ENCODE results near the gene FAM124A.
"Not testable (repeated sequence)": the region's sequence is repeated elsewhere in the genome, so short reads cannot be mapped to it uniquely, and the experiment has no call there.

FAM124A gene

DNA sequence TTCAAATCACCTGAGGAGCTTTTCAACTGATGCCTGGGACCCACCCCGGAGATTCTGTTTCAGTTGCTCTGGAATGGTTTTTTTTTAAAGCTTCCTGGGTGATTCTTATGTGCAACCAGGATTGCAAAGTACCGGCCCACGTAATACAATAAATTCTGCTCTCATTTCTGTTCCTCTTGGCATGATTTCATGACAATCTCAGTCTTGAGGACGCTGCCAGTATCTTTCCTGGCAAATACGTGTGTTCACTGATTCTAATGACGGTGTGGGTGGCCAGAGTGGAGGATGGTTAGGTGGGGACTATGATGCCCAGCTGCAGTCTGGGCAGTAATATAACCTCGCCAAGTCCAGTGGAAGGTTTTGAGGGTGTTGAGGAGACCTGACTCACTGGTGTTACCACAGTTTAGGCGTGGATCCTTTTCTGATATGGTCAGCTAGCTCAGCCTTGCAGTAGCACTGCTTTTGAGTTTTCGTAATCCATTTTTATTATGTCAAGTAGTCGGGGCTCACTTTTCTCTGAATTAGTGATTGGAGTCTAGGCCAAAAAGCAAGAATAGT is 49.4 kb downstream of the FAM124A start:
- DNase-seq, result no peak

DNA sequence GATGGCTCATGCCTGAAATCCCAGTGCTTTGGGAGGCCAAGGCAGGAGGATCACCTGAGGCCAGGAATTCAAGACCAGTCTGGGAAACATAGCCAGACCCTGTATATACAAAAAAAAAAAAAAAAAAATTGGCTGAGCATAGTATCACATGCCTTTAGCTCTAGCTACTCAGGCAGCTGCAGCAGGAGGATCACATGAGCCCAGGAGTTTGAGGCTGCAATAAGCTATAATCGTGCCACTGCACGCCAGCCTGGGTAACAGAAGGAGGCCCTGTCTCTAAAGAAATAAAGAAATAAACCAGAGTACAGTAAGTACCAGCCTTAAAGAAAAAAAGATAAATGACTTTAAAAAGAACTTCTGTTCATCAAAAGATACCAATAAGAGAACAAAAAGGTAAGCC is 52.9 kb downstream of the FAM124A start:
- DNase-seq, result no peak

DNA sequence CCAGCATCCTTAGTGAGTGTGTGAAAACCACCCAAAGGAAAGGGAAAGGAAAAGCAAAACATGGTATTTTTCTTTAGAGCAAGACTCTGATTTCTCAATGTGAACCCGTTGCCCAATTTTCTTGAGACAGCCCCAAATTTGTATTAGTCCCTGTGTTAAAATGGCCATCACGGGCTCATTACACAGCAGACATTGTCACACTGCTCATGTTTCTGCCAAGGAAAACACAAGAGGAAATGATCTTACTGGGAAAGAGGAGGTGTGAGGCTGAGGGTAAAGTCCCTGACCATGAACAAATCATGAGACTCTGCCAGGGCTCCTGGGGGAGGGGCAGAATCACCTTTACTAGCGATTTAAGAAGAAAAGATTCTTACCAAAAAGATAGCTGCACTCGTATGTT is 54.4 kb downstream of the FAM124A start:
- no peak for DNase-seq

DNA sequence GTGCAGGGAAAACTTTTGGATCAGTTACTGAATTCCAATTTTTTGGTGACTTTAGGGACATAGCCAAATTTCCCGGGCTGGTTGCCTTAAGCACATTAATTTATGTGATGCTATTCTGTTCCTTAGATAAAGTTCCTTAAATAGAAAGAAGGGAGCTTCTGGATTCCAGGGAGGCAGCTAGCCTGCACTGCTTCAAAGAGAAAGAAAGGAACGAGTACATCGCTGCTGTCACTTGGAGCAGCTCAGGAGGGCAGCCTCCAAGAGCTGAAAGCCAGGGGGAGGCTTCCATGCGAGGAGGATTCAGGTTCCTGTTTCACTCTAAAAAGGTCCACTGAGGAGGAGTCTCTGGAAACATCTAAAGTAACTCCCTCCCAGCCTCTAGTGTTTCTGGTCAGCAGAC is 55.7 kb downstream of the FAM124A start:
- no peak for DNase-seq

DNA sequence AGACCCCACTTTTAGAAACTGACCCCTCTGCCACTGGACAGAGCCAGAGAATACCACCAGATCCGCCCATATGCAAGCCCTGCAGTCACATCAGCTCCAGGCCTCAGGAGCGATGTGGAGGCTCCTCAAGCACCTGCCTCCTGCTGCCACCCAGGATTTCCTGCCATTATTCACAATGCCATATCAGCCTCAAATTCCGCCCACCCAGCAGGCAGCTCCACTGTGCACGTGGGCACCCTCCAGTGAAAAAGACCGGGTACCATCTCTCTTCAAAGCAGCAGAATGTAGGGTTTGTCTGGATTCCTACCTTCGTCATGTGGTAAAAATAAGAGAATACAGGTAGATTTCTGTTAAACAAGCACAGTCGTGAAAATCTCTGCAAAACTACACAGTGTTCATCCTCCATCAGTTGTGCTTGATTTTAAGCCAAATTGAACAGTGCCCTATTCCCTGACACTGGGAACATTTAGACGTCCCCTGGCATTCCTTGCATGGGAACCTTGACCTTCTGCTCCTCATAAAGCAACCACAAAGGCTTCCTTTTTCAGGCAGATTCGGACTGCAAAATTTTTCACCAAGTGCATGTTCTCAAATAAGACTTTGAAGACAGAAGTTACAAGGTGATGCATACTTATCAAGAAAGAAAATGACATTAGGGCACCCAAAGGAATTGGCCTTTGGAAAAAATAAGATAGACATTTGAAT is 56.4 kb downstream of the FAM124A start:
- no peak for DNase-seq

DNA sequence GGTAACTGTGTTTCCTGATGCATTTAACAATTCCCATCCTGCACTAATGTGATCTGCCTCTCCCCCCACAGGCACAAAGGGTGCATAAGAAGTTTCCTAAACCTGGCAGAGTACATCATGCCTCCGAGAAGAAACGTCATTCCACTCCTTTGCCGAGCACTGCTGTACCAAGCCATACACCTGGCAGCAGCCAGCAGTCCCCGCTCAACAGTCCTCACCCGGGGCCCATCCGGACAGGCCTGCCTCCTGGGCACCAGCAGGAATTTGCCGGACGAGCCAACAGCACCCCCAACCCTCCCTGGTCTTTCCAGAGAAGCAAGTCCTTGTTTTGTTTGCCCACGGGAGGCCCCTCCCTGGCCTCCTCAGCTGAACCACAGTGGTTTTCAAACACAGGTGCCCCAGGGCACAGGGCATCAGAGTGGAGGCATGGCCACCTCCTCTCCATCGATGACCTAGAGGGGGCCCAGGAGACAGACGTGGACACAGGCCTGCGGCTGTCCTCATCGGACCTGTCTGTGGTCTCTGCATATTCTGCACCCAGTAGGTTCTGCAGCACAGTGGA is 58.3 kb downstream of the FAM124A start:
- DNase-seq, result no peak

DNA sequence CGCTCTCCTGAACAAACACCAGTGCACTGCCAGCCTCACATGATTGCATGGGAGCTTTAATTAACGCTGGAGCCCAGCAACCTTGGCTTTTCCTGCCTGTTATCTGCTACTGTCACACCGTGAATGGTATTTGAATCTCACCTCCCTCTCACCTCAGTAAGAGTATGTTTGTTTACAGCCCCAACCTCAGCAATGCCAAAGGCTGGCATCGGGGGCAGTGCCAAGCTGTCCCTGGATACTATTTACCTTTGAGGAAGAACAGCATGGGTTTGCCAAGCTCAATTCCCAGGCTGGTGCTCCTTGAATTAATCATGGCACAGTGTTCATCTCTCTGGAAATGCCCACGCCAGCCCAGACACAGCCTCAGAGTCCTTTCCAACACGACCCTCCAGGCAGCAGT is 60.1 kb downstream of the FAM124A start:
- DNase-seq, result peak; percentile 18

DNA sequence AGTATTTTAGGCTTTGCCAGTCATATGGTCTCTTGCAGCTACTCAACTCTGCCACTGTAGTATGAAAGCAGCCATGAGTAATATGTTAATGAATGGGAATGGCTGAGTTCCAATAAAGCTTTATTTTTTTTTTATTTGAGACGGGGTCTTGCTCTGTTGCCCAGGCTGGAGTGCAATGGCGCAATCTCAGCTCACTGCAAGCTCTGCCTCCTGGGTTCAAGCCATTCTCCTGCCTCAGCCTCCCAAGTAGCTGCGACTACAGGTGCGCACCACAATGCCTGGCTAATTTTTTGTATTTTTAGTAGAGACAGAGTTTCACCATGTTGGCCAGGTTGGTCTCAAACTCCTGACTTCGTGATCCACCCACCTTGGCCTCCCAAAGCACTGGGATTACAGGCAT is 60.7 kb downstream of the FAM124A start:
- DNase-seq, result not testable (repeated sequence)

DNA sequence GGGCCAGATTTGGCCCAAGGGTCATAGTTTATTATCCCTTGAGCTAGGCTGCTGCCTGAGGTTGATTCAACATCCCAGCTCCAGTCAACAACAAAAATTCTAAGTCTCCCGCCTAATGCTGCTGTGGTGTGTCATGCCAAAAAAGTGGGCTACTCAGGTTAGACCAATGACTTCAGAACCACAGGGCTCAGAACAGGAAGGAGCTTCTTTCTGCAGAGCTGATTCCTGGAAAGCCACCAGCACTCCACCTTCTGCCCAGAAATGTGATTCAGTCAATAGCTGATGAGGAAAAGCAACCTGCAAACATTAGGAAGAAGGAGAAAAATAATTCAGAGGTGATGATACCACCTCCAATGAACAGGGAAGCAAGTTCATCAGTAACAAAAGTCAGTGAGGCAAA is 61.2 kb downstream of the FAM124A start:
- no peak for DNase-seq

DNA sequence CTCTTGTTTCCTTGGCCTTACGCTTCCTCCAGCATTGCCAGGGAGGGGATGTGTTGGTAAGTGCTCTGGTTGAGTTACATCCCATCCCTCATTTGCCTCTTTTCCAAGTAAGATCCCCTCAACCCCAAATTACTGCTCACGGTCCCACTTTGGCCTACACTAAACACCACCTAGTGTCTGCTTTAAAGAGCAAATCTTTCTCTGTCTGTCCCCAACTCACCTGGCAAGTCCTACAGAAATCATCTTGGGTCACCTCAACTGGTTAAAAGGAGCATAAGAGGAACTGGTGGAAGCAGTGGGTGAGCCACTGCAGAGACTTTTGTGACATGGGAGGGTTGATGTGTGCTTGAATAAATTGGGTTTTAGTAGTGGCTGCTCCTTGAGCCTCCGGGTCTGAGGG is 62.1 kb downstream of the FAM124A start:
- DNase-seq, result no peak

DNA sequence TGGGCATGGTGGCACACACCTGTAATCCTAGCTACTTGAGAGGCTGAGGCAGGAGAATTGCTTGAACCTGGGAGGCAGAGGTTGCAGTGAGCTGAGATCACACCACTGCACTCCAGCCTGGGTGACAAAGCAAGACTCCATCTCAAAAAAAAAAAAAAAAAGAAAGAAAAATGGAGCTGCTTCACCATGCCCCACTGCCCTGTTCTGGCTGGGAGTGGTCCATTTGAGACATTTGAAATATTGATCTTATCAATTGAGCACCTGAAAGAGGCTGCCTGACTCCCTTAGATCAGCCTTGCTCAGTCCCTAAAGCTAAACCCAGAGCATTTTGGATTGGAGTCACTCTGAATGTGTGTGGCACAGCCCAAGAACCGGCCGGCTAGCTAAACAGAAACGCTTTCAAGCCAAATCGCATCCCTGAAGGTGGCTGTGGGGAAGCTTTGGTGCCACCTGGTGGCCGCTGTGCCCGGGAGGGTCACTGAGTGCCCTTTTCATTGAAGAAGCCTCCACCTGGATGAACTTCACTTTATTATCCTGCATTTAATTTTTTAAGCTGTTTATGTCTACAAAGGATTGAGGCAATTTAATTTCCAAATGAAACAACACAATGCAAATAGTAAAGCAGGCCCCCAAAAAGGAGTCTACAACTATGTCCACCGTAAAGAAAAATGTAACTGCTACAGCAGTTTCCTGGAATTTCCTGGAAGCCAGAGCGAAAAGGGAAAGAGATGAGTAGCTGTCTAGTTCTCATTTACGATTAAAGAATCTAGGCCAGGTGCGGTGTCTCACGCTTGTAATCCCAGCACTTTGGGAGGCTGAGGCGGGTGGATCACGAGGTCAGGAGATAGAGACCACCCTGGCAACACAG is 64.2 kb downstream of the FAM124A start:
- DNase-seq, result peak; percentile 66

DNA sequence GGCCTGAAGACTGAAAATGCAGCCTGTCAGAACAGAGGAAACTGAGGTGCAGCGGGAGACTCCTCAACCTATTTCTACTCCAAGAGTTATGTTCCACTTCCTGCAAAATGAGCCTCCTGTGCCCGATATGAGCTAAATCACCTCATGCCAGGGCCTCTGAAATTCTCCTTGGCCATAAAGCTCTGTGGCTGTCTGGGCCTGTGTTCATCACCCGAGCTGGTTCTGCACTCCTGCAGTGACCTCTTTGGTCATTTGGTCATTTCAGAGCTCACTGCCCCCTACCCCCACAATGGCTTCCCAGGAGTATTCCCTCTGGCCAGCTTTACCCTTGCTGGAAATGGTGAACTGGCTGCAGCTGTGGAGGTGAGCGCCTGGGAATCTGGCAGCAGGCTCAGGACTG is 65.6 kb downstream of the FAM124A start:
- DNase-seq, result no peak

DNA sequence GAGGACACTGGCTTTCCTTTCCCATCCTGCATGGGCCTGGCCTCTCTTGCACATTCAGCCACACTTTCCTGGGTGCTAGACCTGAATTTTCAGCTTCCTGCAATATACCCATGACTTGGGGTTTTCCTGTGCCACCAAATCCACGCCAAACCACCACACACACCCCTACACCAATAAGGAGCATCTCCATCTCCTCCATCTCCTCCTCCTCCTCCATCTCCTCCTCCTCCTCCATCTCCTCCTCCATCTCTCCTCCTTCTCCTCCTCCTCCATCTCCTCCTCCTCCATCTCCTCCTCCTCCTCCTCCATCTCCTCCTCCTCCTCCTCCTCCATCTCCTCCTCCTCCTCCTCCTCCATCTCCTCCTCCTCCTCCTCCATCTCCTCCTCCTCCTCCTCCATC is 66.1 kb downstream of the FAM124A start:
- not testable (repeated sequence) for DNase-seq

DNA sequence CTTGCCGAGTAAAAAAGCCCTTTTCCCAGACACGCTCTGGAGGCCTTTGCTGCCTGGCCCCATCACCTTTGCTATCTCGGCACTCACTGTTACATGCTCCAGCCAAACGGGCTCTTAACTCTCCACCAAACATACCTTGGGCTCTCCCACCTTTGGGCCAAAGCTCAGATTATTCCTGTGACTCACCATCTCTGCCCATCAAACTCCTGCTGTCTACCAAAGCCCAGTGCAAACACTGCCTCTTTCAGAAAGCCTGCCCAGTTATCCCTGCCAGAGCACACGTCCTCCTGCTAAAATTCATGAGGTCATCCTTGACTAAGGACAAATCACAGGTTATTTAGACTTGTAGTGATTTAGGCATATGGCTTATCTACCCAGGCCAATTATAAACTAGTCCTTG is 69.1 kb downstream of the FAM124A start:
- no peak for DNase-seq

DNA sequence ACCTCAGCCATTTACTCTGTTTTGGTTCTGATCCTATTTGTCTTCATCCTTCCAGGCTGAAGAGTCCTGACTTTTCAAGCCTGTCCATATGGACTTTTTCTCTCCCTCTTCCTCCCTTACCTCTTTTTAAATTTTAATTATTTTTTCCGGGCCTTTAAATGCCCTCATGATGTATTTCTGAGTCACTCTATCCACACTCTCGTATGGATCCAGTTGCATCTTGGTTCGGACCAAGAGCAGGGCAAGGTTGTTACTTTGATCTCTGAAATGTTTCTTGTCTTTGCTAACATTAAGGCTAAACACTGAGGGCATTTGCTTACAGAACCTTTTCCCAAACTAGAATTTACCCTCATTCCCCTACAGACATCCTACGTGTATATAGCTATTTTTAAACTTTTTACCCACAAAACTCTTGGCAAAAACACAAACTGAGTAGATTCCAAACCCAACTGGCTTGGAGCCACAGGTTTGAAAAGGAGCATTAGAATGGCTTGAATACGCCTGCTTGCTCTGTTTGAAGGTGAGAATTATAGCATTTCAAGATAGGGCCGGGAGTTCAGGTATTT is 69.9 kb downstream of the FAM124A start:
- DNase-seq, result no peak

DNA sequence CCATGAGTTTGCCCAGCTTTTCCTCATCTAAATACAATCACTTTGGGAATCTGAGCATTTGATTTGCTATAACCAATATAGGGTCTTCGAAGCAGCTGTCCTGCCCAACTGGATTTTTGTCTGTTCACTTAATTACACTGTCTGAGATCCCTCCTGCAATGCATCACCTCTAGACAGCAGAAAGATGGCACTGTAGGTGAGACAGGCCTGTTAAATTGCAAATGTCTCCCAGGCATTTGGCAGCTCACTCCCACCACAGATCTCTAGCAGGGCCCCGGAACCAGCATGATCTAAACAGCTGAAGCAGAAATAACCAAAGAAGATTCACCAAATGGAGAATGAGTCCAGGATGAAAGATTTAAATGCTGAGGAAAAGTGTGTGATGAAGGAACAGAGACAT is 75.4 kb downstream of the FAM124A start:
- no peak for DNase-seq

DNA sequence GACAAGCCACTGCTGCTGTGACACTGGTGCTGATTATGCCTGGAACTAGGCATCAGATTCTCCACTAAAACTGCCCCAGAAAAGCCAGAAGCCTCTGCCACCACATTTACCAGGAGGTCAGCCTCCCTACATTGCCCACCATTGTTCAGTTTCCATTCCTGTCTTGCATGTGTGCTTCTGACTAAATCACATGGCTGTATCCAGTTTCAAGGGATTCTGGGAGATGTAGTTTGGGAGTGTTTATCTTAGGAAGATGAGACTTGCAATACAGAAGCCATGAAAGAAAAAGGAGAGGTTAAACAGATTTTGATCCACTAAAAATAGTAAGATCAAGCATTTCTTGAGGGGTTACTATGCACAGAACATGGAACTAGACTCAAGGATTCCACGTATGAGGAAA is 76.6 kb downstream of the FAM124A start:
- DNase-seq, result no peak

DNA sequence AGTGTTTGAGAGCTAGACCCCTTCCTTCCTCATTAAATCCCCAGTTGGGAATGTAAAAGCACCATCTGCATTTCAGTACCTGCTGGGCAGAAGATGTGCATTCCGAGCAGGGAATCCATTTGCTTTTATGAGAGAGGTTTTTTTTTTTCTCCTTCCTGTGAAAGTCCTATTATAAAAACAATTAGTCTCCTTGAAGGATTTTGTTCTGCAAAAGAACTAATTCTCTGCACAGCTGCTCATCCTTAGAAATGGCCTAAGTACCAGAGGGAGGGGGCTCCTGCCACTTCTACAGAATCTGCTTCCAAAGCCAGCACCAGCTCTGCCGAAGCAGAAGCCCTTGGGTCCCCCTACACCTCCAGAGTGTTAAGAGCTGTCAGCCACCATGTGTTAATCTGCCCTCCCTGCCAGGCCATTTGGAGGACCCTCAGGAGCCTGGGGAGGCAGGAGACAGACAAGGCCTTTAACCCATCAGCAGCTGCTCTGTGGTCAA is 80.9 kb downstream of the FAM124A start:
- DNase-seq, result no peak

DNA sequence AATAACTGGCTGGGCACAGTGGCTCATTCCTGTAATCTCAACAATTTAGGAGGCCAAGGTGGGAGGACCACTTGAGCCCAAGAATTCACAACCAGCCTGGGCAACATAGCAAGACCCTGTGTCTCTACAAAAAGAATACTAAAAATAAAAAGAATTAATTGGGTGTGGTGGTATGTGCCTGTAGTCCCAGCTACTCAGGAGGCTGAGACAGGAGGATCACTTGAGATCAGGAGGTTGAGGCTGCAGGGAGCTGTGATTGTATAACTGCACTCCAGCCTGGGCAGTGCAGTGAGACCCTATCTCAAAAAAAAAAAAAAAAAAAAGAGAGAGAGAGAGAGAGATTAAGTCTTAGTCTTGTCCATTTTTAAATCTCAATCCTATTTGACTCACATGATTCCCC is 81.7 kb downstream of the FAM124A start:
- DNase-seq, result no peak

DNA sequence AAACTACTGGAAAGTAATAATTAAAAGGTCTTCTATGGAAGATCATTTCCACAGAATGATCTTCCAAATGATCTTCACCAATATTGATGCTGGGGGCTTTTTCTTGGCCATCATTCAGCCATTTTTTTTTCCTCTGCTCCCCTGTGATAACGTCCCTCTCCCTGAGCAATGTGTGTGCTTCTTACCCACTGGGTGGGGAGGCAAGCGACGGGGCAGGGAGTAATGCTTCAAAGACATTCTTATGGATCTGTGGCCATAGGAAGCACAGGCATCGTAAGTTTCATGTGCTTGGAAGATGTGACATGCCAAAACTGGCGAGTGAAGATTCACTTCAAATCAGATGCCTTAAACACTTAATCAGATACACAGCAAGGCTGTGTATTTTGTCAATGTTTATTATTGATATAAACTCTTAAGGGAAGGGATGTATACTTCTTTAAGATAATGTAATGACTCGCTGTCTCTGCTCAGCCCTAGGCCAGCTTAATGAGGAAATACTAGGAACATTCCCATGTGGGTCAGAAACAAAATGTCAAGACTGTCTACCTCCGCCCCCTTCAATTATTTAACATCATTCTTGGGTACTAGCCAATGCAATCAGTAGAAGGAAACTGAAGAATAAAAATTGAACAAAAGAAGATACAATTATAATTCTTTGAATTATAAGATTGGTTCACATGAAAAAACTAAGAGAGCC is 83.2 kb downstream of the FAM124A start:
- no peak for DNase-seq

DNA sequence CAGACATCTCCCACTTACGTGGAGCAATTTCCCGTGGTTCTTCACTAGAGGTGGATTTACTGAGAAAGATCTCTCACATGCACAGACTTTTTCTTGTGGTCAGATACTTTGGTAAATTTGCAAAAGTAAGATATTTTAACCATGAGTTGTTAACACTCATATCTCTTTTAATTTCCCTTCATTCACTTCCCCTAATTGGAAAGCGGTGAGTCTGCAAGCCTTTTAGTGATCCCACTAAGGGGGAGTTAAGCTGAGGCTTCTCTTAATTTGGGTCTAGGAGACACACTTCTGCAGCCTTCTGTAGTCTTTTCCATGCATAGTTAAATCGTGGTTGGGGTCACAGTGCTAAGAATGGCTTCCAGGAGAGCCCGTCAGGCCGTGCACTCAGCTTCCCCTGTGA is 86.6 kb downstream of the FAM124A start:
- no peak for DNase-seq

DNA sequence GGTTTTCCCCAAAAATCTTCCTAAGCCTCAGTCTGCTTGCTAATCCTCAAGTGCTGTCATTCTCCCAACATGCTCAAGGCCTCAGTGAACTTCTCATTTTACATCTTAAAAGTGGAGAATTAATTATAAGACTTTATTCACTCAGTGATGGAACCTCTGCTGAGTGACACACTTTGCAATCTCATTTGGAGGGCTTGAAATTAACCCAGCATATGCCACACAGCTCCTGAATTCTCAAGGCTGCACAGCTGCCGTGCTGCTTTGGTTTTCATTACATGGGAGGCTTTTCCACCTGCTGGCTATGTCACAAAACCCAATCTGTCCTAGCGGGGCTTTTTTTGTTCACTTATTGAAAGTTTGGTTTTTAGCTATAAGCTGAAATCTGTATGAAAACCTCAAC is 89.0 kb downstream of the FAM124A start:
- DNase-seq, result no peak
